Chondrocyte (in vitro differentiated cells): ENCODE results near the gene APOB. TPM values are rescaled to one million over a fixed set of nuclear protein-coding genes. Genes with fewer than 3 reads are reported as not detected.

Source experiments
- DNase-seq: peaks from one replicate; pipeline ENCODE4 v3.0.0; 2021; ENCODE audit warnings: mixed read lengths, low spot score
- H3K27ac Mint-ChIP-seq: one replicate; pipeline ENCODE4 v1.8.0; 2021; ENCODE audit warnings: mild to moderate bottlenecking, moderate library complexity, mixed read lengths; ENCODE audit not compliant: unreplicated experiment
- H3K27me3 Mint-ChIP-seq: 2 replicates; pipeline ENCODE4 v1.8.0; 2021; ENCODE audit warnings: low read depth, mixed read lengths
- H3K36me3 Mint-ChIP-seq: 2 replicates; pipeline ENCODE4 v1.8.0; 2021; ENCODE audit warnings: low read depth, mixed read lengths
- H3K4me1 Mint-ChIP-seq: 2 replicates; pipeline ENCODE4 v1.8.0; 2021; ENCODE audit warnings: low read depth, mild to moderate bottlenecking, mixed read lengths
- H3K4me3 Mint-ChIP-seq: one replicate; pipeline ENCODE4 v1.8.0; 2021; ENCODE audit warnings: mild to moderate bottlenecking, moderate library complexity, mixed read lengths; ENCODE audit not compliant: unreplicated experiment
- H3K9me3 Mint-ChIP-seq: 2 replicates; pipeline ENCODE4 v1.8.0; 2021; ENCODE audit warnings: low read depth, mixed read lengths
- total RNA-seq: library from RNA; stranded (reverse); gene quantifications from 3 replicates; pipeline ENCODE4 v1.2.1, GENCODE V29; 2021
- TF ChIP-seq, protein P1 (sequence below): fragments of 200-600 bp; sonication (generic); IDR thresholded peaks from 2 replicates; pipeline ENCODE4 v1.5.0; 2021; ENCODE audit warnings: antibody characterized with exemption, mild to moderate bottlenecking, moderate library complexity

The APOB gene
- total RNA-seq, 1 donor from 2014 or later: 0.32 TPM

GRCh38 chr2:21041462-21041861 is 2.4 kb downstream of the APOB start:
- Mint-ChIP-seq H3K4me3 (no peak overlapping the region), H3K9me3 (no peaks in the 10 kb centered on the region), H3K27me3 (peaks cover 24% of the 10 kb centered on the region), H3K27ac (no peak overlapping the region), H3K4me1 (peaks cover 43% of the 10 kb centered on the region), H3K36me3 (peaks cover under 1% of the 10 kb centered on the region)
- TF ChIP-seq, protein P1, sequence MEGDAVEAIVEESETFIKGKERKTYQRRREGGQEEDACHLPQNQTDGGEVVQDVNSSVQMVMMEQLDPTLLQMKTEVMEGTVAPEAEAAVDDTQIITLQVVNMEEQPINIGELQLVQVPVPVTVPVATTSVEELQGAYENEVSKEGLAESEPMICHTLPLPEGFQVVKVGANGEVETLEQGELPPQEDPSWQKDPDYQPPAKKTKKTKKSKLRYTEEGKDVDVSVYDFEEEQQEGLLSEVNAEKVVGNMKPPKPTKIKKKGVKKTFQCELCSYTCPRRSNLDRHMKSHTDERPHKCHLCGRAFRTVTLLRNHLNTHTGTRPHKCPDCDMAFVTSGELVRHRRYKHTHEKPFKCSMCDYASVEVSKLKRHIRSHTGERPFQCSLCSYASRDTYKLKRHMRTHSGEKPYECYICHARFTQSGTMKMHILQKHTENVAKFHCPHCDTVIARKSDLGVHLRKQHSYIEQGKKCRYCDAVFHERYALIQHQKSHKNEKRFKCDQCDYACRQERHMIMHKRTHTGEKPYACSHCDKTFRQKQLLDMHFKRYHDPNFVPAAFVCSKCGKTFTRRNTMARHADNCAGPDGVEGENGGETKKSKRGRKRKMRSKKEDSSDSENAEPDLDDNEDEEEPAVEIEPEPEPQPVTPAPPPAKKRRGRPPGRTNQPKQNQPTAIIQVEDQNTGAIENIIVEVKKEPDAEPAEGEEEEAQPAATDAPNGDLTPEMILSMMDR: no peak
- no peak for DNase-seq

DNA sequence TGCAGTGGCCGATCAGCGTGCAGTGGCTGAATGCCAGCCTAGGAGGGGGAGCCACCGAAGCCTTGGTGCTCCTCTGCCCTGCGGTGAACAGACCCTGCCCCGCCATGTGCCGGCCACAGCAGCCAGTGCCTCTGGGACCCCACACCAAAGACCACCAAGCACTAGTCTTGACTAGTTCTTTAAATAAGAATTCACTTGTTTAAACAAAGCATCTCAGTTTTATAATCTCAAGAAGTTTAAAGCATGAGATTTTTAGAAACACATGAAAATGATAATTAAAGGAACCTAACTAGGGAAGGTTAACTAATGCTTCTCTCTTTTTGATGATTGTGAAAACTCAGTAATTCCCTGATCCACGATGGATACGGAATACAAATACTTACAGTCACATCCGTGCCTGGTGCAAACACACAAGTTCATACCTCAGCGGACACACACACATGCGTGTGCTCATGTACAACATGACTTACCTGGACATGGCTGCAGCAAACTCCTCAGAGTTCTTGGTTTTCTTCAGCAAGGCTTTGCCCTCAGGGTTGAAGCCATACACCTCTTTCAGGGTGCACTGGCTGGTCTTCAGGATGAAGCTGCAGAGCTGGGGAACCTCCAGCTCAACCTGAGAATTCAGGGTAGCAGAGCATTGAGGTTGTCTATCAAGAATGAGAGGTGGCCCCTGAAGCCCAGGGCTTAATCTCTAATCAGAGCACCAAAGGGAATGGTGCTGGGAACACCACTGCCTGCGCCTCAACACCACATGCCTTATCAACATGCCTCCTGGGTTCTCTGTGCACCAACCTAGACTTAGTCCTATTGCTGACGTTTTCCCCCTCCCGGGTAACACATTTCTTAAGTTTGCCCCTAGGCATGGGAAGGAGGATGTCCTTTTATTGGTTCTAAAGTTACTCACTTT is 3.1 kb downstream of the APOB start:
- Mint-ChIP-seq H3K9me3 (no peaks in the 10 kb centered on the region), H3K27me3 (peaks cover 21% of the 10 kb centered on the region), H3K36me3 (peaks cover 3% of the 10 kb centered on the region), H3K4me3 (no peak overlapping the region), H3K27ac (no peak overlapping the region), H3K4me1 (peaks cover 43% of the 10 kb centered on the region)
- no peak for DNase-seq
- TF ChIP-seq, protein P1: no peak

DNA sequence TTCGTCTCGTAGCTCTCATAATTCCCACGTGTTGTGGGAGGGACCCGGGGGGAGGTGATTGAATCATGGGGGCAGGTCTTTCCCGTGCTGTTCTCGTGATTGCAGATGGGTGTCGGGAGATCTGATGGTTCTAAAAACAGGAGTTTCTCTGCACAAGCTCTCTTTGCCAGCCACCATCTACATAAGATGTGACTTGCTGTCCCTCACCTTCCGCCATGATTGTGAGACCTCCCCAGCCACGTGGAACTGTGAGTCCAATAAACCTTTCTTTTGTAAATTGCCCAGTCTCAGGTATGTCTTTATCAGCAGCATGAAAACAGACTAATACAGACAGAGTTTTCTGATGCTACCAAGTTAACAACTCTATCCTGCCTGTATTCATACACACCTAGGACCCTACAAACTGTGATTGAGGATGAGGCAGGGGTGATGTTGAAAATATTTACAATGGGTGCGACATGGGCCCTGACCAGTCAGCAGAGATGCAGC is 3.9 kb downstream of the APOB start:
- DNase-seq: no peak
- Mint-ChIP-seq H3K4me3 (no peak overlapping the region), H3K36me3 (peaks cover 5% of the 10 kb centered on the region), H3K9me3 (no peaks in the 10 kb centered on the region), H3K27me3 (peaks cover 15% of the 10 kb centered on the region), H3K27ac (no peak overlapping the region), H3K4me1 (peaks cover 43% of the 10 kb centered on the region)
- TF ChIP-seq, protein P1: no peak

- peak overlapping the region; percentile 19 for H3K27ac Mint-ChIP-seq
- H3K36me3 Mint-ChIP-seq: peaks cover 5% of the 10 kb centered on the region
- TF ChIP-seq, protein P1: no peak
- no peak overlapping the region for H3K4me3 Mint-ChIP-seq
- peaks cover 43% of the 10 kb centered on the region for H3K4me1 Mint-ChIP-seq
- no peak for DNase-seq
- H3K27me3 Mint-ChIP-seq: peaks cover 6% of the 10 kb centered on the region
- no peaks in the 10 kb centered on the region for H3K9me3 Mint-ChIP-seq
These were observed 4.8 kb downstream of the APOB start for GRCh38 chr2:21039080-21039556.

DNA sequence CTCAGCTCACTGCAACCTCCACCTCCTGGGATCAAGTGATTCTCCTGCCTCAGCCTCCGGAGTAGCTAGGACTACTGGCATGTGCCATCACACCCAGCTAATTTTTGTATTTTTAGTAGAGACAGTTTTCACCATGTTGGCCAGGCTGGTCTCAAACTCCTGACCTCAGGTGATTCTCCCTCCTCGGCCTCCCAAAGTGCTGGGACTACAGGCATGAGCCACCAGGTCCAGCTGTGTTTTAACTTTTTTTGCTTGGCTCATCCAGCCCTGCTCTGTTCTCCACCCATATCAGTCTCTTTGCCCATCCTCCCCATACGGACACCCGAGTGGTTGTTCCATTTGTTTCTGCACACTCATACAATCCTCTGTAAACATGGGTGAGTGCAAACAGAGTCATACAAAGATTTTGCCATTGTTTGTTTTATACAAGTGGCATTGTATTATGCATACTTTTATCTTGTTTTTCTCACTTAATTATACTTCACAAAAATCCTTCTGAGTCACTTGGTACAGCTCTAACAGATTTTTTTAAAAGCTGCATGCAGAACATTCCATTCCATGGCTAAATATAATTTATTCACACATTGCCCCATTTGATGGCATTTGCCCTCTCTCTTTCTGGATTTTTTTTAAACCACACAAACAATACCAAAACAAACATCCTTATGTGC is 5.3 kb downstream of the APOB start:
- peaks cover 5% of the 10 kb centered on the region for H3K36me3 Mint-ChIP-seq
- H3K27me3 Mint-ChIP-seq: peaks cover 5% of the 10 kb centered on the region
- H3K4me3 Mint-ChIP-seq: no peak overlapping the region
- DNase-seq: no peak
- H3K9me3 Mint-ChIP-seq: no peaks in the 10 kb centered on the region
- peak overlapping the region; percentile 76 for H3K27ac Mint-ChIP-seq
- peaks cover 43% of the 10 kb centered on the region for H3K4me1 Mint-ChIP-seq
- TF ChIP-seq, protein P1: no peak
